ENCODE measurements around the gene ASPRV1.

Gene ASPRV1

GRCh38 chr2:69956475-69956979, 4.9 kb downstream of the ASPRV1 start:
- TF ChIP-seq TAF1 (IDR thresholded peaks at IDR 0.05; ENCODE audit: borderline replicate concordance, insufficient read depth, low read length) (no peak), POLR2AphosphoS5 (IDR thresholded peaks at IDR 0.05; ENCODE audit: low read depth, low read length) (no peak), REST (IDR thresholded peaks at IDR 0.05; ENCODE audit: insufficient read depth in 1 of 2, low read depth in 2 of 2, low read length in 2 of 2) (no peak), SIN3A (IDR thresholded peaks at IDR 0.05; ENCODE audit: borderline replicate concordance, insufficient read depth, low read length) (no peak)

- TF ChIP-seq REST (IDR thresholded peaks at IDR 0.05; ENCODE audit: insufficient read depth in 1 of 2, low read depth in 2 of 2, low read length in 2 of 2) (no peak), TAF1 (IDR thresholded peaks at IDR 0.05; ENCODE audit: borderline replicate concordance, insufficient read depth, low read length) (no peak), FOXP2 (optimal IDR thresholded peaks at IDR 0.05; ENCODE audit: borderline replicate concordance, extremely low read depth, extremely low read length, insufficient read depth) (no peak), SIN3A (IDR thresholded peaks at IDR 0.05; ENCODE audit: borderline replicate concordance, insufficient read depth, low read length) (no peak), POLR2AphosphoS5 (IDR thresholded peaks at IDR 0.05; ENCODE audit: low read depth, low read length) (no peak)
Observed at GRCh38 chr2:69955029-69955428, 6.4 kb downstream of the ASPRV1 start.

- no peak for TF ChIP-seq REST (IDR thresholded peaks at IDR 0.05; ENCODE audit: insufficient read depth in 1 of 2, low read depth in 2 of 2, low read length in 2 of 2)
- TF ChIP-seq FOXP2 (optimal IDR thresholded peaks at IDR 0.05; ENCODE audit: borderline replicate concordance, extremely low read depth, extremely low read length, insufficient read depth) = no peak
- TF ChIP-seq POLR2AphosphoS5 (IDR thresholded peaks at IDR 0.05; ENCODE audit: low read depth, low read length) = no peak
- no peak for TF ChIP-seq SIN3A (IDR thresholded peaks at IDR 0.05; ENCODE audit: borderline replicate concordance, insufficient read depth, low read length)
- no peak for TF ChIP-seq TAF1 (IDR thresholded peaks at IDR 0.05; ENCODE audit: borderline replicate concordance, insufficient read depth, low read length)
Observed at GRCh38 chr2:69954084-69954483, 7.3 kb downstream of the ASPRV1 start.

GRCh38 chr2:69952336-69953115, 8.9 kb downstream of the ASPRV1 start:
- TF ChIP-seq FOXP2 (optimal IDR thresholded peaks at IDR 0.05; ENCODE audit: borderline replicate concordance, extremely low read depth, extremely low read length, insufficient read depth) = no peak
- TF ChIP-seq TAF1 (IDR thresholded peaks at IDR 0.05; ENCODE audit: borderline replicate concordance, insufficient read depth, low read length) = no peak
- TF ChIP-seq SIN3A (IDR thresholded peaks at IDR 0.05; ENCODE audit: borderline replicate concordance, insufficient read depth, low read length) = no peak
- TF ChIP-seq POLR2AphosphoS5 (IDR thresholded peaks at IDR 0.05; ENCODE audit: low read depth, low read length) = no peak
- no peak for TF ChIP-seq REST (IDR thresholded peaks at IDR 0.05; ENCODE audit: insufficient read depth in 1 of 2, low read depth in 2 of 2, low read length in 2 of 2)

Measured in PFSK-1 (cell line).